ENCODE results near the gene SMIM41.

The SMIM41 gene

DNA sequence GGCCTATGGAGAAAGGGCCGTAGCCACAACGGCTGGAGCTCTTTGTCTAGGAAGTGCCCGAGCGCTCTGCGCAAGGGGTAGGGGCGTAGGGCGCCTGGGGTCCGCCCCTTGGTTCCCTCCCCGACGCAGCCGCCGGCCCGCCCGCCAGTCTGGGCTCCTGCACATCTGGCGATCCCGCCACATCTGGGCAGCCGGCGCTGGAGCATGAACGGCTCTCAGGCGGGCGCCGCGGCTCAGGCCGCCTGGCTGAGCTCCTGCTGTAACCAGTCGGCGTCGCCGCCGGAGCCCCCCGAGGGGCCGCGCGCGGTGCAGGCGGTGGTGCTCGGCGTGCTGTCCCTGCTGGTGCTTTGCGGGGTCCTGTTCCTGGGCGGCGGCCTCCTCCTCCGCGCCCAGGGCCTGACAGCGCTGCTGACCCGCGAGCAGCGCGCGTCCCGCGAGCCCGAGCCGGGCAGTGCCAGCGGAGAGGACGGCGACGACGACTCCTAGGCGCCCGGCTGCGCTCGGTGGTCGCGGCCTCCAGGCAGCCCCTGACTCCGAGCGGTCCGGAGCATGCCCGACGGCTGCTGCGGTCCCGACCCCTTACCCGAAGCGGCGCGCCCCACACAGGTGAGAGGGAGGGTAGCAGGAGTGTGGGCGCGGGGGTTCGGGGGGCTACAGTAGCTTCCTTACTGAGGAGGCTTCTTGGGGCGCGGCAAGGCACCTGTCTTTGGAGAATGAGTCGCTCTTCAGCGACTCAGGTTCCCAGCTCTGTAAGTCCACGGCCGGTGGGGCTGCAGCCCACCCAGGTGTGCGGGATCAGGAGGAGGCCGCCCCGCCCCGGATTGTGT is at the start of gene SMIM41:
Gene SMIM41 (plus strand): TSS at position 129 of the 827 bp plus-strand sequence. CDS start 76 bp downstream, at position 205.
- DNase-seq: no peak

DNA sequence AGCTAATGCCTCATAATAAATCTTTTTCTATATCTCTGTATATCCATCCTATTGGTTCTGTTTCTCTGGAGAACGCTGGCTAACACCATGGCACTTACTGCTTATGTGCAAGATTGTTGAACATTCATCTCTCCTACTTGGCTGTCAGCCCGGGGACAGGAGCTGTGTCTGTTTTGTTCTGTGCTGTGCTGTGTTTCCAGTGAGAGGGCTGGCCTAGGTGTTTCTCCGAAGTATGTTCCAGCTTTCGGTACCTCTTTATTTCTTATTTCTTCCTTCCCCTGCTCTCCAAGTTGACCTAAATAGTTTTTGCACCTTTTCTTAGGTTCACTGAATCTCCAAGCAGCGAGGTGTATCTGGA is 47.1 kb upstream of the SMIM41 start:
- DNase-seq: no peak

DNA sequence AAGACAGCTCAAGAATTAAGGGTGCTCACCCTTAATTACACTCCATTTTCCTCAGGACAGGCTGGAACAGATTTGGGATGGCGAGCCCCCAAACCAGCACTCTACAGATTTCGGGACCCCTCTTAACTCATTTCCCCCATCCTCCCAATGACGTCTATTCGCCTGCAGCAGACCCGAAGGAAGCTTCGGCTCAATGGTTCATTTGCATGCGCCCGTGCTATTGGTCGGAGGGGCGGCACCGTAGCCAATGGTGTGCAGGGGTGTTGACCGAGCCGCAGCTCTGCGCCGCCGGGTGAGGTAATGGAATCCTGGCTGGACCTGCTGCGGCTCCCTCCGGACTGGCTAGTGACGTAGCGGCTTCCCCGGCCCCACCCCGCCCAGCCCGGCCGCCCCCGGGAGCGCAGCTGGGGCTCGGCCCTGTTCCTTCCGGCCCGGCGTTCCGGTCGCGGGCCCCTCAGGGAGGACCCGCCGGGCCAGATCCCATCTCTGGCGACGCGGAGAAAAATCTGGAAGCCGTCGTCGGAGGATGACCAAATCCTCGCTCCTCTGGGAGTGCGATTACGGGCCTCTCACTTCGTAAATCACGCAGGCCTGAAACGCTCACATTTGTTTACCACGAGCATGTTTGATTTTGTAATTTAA is 46.6 kb upstream of the SMIM41 start:
- peak; percentile 96 for DNase-seq

DNA sequence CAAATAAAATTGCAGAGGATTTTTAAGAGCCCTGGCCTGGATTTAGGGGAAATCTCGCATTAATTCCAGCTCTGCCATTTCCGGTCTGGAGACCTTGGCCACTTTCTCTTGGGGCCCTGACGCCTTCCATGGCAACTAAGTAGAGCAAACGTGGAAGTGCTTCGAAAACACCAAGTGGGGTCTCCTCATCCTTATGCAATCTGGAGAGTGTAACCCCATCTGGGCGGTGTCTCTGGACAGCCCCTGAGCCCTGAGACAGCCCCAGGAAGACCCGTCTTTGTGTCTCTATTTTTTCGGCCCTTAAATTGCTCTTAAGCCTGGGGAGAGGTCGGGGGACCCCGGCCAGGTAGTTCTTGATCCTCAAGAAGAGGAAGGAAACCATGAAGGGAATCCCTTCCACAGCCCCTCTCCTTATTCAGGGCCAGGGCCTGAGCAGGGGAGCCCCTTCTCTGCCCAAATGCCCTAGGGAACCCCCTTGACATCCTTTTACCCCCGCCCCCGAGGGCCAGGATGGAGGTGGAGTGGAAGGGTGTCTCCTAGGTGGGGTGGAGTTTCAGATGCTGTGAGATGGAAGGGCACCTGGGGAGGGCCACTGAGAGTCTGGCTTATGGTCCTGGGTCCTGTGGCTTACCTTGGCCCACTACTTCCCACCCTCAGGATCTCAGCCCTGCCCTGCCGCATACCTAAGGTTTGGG is 45.9 kb upstream of the SMIM41 start:
- DNase-seq: no peak

DNA sequence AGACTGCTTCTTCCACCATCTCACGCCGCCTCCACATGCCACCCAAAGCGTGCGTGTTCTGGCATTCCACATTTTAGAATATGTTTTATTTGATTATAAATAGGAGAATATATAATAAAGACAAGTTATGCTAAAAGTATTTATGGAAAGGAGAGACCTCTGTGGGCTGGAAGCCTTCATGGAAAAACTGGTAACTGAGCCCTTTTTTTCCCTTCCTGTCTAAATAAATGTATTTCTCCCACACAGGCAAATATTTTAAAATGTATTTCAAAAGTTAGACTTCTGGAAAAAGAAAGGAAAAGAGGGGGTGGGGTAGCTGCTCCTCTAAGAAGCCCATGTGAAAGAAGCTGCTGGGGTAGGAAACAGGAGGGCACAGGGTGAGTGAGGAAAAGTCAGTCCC is 44.3 kb upstream of the SMIM41 start:
- DNase-seq: no peak

DNA sequence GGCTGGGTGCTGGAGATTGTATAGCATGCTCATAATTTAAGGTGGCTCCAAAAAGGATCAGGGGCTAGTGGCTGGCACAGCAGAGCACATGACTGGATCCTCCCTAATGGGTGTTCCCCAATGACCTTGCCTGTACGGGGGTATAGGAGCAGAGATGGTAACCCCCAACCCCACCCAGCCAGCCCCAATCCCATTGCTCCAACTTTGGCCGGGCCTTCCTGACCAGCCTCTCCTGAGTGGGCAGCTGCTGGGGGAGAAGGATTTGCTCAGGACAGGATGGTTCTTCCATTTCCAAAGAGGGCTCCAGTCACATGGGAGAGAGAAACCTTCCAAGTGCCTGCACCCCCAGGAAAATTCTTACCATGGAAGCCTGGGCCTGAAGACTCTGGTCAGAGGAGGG is 43.6 kb upstream of the SMIM41 start:
- DNase-seq: no peak

DNA sequence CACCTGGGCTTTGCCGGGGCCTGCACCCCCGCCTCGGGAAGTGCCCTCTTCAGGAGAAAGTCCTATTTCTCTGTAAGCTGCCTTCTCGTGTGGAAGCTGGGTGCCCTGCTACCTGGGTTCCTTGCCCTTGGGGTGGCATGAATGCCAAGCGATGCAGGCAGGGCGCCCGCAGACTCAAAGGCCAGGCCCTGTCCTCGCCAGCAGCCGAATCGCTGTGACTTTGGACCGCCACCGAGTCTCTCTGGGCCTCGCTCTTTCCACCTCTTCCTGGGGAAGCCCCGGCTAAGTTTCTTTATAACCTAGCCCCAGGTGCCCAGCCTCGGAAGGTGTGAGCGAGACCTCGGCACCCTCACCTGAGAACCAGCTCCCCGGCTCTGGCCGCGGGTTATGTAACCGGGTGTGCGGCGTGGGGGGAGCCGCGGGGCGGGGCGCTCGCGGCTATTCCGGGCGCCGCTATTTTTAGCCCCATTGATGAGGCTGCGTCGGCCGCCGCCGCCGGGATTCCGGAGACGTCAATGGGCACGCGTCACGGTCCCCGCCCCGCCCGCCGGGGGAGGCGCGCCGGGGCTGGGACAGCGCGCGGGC is 42.8 kb upstream of the SMIM41 start:
- peak; percentile 63 for DNase-seq

DNA sequence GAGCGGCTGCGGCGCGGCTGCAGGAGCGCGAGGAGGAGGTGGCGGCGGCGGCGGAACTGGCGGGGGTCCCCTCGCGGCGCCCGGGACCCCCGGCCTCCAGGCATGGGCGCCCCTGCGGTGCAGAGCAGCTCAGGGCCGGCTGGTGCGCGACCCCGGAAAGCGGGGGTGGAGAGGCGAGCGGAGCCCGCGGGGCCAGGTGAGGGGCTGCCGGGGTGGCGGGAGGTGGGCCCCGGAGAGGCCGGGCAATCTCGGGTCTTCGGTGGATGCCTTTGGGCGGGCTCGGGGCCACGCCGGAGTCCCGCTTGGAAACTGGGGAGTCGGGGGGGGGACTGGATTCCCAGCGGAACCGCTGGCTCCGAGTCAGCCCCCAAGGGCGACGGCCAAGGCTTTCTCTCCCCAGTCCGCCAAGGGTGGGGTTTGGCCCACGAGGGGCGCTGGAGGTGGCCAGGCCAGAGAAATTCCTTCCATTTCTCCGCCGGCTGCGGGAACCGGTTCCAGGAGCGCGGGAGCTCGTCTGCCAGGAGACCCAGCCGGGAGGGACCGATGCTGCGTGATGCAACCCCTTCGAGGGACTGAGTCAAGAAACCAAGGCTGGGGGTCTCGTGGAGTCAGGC is 42.1 kb upstream of the SMIM41 start:
- no peak for DNase-seq

DNA sequence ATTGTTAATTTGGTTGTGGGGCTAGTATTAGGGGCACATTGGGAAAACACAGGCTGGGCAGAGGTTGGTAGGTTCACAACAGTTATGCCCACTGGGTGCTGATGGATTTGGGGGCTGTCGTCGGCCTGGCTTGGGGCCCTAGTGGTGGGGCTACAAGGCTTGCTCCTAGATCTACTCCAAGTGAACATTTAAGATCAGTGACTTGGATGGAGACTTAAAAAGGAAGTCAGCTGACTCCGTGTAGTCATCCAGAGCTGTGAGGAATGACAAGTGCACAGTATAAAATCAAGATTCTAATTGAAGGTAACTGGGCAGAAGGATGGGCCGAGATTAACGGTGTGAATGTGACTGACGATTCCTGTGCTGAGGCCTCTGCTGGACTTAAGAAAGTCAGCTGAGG is 41.1 kb upstream of the SMIM41 start:
- no peak for DNase-seq

DNA sequence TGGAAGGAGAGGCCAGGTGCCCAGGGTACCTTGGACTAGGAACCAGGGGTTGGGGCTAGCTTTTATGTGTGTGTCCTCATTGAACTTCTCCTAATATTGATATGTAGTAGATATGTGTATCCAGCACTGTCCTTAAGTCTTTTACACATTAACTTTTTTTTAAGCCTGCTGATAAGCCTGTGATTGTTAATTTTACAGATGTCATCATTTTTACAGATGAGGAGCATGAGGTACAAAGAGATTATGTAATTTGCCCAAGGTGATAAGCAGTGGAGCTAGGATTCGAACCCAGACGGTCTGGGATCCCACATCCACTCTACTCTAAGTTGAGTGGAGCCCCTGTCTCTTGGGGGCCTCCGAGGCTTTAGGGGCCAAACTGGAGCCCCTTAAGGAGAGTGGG is 38.5 kb upstream of the SMIM41 start:
- DNase-seq: no peak

DNA sequence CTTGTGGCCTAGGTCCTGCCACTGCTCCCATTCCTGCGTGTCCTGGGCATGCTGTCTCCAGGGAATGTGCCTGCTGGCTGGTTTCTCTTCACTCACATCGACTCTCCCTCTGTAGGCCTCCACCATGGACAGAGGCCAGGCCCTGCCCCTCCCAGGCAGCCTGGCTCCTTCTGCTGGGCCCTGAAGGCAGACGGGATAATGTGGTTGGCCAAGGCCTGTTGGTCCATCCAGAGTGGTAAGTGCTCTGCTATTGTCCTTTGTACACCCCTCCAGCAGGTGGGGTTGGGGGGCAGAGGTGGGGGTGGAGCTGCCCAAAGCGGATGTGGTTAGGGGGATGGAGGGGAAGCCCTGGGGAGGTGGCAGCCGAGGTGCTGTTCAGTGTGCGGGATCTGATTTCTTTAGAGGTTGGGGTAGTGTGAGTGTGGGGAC is 37.8 kb upstream of the SMIM41 start:
- DNase-seq: no peak

DNA sequence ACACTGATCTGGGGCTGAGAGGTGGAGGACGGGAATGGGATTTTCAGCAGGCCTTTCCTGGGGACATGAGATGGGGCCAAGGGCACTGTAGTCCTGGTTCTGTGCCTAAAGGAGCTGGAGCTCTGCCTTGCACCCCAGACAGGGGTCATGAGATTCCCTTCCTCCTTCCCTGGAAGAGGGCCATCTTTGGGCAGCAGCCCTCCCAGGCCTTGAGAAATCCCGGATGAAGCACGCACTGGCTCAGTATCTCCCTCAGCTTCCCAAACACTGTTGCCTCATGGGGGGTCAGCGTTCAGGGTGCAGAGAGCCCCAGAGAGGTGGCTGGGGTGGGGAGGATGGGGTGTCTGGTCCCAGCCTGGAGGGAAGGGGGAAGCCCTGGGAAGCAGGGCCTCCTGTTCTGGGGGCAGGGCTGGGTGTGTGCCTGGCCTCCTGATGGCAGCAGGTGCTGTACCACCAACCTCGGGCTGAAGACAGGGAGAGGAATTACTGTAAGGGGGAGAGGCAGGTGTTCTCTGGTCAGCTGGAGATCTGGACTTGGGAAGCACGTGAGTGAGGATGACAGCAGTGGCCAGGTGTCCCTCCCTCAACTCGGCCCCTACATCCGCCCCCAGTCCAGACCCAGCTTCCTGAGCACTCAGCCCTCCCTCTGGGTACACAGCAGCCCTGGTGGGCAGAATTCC is 36.7 kb upstream of the SMIM41 start:
- no peak for DNase-seq

DNA sequence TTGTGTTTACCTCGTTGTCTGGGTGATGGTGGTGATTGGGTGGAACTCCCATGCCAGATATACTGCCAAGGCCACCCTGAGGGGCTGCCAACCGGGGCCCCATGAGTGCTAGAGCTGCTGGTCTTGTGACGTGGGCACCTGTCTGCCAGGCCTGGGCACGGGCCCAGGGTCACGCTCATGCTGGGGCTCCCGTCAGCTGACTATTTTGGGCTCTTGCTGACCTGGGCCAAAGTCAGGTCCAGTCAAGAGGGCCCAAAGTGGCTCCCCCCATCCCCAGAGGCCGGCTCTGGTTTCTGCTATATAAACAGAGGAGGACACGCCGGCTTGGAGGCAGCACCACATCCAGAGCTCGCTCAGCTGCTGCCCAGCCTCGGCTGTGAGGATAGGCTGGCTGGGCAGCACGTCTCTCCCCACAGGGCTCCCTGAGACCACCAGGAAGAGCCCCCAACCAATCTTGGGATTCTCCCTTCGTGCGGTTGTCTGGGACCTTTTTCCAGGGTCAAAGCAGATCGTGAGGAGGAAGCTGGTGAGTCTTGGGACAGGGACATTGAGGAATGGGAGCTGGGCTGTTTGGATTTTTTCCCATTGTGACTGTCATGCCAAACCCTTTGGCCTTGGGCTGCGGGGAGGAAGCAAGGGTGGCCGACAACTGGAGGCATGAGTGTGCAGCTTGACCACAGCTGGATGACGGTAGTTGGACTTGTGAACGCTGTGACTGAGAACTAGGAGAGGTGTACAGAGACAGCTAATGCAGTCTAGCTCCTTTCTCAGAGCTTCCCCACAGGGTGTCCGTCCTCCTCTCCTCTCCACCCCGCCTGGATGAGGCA is 35.9 kb upstream of the SMIM41 start:
- no peak for DNase-seq

DNA sequence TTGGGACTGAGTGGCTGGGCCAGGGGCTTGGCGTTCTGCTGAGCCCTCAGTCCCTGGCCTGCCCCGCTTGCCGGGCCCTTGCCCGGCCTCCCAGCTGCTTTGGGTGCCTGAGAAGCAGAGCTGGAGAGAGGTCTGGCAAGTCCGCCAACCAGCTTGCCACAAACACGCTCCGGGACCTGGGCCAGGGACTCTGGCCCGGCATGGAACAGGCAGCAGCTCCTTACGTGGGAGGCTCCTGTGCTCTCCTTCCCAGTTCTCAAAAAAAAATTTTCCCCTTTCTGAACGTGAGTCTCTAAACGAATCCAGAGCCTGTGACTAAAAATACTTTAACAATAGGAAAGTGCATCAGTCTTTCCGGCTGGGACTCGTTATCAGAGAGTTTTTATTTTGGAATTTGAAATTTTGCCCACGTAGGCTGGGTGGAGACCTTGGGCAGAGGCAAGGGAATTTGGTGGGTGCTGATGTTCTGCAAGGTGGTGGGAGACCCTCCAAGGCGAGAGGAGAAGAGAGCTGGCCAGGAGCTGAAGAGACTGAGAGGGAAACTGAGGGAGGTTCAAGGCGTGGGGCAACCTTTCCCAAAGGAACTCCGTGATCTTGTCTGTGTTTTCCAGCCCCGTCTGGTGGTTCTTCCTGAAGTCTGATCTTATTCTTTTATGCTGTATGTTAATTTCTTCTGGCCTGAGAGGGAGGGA is 35.1 kb upstream of the SMIM41 start:
- no peak for DNase-seq

DNA sequence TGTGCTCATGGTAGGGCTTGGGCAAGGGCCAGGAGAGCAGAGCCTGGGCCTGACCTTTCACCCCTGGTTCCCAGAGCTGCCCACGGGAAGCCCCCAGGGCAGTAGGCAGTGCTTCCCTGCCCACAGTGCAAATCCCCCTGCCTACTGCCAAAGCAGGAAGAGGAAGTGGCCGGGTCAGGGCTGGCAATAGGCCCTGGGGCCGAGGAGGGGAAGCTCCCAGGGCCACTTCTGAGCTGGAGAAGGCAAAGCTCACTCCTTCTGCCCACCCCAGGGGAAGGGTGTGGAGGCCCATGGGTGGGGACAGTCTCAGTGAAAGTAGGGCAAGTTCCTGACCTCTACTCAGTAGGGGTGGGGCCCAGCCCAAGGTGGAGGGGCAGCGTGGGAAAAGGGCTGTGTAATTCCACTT is 33.7 kb upstream of the SMIM41 start:
- peak; percentile 47 for DNase-seq

DNA sequence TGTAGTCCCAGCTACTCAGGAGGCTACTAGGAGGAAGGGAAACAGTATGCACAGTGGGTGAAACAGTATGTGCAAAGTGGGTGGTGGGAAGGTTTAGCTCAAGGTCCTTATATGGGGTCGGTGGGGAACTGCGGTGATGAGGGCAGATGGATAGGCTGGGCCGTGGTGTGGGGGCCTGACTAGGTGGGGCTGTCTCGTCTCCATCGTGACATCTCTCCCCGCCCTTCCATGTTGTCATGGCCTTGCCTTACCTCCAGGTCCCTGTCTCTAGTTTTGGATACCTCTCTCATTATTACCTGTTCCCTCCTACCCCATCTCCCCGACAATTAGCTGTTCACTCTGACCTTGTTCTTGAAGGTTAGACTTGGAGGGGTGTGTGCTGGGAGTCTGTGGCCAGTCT is 32.6 kb upstream of the SMIM41 start:
- DNase-seq: no peak

DNA sequence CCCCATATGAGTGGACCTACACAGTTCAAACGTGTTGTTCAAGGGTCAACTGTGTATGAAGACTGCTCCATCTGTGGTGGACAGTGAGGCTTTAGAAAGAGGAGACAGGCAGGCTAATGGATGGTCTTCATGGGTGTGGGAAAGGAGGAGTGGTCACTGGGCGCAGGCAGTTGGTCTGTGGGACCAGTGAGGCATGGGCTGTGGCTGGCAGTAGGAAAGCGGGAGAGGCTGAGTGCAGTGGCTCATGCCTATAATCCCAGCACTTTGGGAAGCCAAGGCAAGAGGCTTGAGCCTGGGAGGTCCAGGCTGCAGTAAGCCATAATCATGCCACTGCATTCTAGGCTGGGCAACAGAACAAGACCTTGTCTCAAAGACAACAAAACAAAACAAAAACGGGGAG is 30.2 kb upstream of the SMIM41 start:
- no peak for DNase-seq

DNA sequence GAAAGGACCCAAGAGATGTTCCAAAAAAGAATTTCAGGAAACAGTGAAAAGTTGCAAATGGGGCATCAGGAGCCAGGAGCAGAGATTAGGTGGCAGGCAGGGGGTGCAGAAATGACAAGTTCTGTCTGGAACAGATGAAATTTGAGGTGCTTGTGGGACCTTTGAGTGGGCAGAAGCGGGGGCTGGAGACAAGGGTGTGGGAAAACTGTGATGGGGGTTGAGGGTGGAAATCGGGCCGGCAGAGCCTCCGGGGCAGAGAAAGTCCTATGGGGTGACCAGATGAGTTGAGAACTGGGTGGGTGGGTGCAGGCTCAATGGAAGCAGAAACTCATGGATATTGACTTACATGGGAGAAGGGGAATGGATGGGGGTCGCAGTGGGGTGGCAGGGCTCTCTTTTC is 29.8 kb upstream of the SMIM41 start:
- DNase-seq: no peak

DNA sequence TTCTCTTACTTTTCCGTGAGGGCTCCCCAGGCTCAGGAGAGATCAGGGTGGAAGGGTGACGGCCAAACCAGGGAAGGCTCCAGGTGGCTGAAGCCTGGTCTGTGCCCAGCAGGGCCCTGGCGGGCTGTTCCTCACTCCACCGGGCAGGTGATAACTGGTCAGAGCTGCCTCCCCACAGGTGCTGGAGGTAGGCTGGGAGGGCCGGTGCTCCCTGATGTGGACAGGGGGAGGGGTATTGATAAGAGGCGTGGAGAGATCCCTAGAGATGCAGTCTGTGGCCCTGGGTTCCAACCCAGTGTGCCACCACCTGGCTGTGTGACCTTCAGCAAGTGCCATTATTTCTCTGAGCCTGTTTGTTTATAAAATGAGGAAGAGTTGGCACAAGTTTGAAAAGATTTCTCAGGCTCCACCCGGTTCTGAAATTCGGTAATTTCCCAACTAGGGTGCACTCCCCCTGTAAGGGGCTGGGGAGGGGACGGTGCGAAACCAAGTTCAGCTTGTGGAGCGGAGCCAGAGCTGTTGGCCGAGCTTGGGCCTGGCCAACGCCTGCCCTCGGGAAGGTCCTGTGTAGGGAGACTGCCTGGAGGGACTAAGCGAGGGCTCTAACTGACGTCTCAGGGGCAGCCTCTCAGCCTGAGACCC is 29.3 kb upstream of the SMIM41 start:
- DNase-seq: no peak

DNA sequence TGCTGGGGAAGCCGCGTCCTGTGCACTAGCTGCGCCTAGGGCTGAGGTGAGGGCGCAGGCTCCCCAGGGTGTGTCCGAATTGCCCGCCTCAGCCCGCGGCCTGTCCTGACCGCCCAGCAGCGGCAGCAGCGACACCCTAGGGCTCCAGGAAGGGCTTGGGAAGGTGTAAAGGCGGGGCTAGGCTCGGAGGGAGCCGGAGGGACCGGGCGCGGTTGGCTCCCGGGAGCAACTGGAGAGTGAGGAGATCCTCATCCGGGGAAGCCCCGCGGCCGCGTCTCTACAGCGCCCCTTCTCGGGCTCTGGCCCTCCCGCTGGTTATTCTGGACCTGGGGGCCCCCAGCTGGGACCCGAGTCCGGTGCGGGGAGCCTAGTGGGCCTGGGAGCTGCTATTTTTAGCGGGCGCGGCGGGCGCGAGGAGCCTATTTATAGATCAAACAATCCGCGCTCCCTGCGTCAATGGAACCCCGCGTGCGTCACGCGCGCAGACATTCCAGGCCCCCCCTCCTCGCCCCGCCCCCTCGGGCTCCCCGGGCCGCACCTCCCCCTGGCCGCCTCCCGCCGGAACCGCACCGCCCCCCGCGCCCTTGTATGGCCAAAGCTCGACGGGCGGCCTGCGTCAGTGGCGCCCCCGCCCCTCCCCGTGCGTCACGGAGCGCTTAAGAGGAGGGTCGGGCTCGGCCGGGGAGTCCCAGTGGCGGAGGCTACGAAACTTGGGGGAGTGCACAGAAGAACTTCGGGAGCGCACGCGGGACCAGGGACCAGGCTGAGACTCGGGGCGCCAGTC is 28.6 kb upstream of the SMIM41 start, which contains the start of gene NR4A1:
Gene NR4A1 (plus strand): TSS at position 685 of the 784 bp plus-strand sequence. CDS start 2,887 bp downstream, outside the sequence.
- peak; percentile 84 for DNase-seq
